RCC 7860 (cell line): ENCODE results near the gene GPR78.
"Not testable (repeated sequence)": the region's sequence is repeated elsewhere in the genome, so short reads cannot be mapped to it uniquely, and the experiment has no call there.

ENCODE experiments used
- DNase-seq: peaks from one replicate; pipeline ENCODE4 v3.0.0-alpha.2; 2015; ENCODE audit warnings: low spot score
- FAIRE-seq: peaks from 2 replicates; lab custom pipeline; 2012; peaks lifted over from hg19 to GRCh38; lab: Jason Lieb, UNC

Gene GPR78

DNA sequence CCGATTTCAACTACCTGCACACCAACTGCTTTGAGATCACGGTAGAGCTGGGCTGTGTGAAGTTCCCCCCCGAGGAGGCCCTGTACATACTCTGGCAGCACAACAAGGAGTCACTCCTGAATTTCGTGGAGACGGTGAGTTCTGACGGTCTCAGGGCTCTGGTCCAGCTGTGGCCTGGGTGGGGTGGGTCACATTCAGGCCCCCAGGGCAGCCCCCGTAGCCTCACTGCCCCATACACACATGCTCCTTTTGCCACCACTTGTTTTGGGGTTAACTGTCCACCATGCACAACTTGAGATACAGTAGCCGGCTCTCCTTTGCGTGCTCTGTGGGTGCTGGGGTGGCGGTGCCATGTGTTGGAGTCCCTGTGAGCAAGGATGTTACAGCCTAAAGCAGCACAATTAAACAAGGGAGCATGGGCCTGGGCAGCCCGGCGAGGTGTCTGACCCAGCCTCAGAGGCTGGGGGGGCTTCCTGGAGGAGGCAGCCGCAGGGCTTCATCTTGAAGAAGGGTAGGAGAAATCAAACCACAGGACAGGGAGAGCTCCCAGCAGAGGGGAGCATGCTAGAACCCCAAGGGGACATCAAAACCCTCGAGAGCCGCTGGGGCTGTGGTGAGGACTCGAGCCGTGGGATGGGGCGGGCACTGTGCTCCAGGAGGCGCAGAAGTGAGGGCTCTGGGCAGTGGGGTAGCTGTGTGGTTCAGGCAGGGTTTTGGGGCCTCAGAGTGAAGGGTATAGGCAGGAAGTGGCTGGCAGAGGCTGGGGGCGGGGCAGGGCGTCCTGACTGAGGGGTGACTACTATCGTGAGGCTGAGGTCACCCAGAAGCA, 34.4 kb downstream of the GPR78 start:
- FAIRE-seq (no peak), DNase-seq (no peak)

DNA sequence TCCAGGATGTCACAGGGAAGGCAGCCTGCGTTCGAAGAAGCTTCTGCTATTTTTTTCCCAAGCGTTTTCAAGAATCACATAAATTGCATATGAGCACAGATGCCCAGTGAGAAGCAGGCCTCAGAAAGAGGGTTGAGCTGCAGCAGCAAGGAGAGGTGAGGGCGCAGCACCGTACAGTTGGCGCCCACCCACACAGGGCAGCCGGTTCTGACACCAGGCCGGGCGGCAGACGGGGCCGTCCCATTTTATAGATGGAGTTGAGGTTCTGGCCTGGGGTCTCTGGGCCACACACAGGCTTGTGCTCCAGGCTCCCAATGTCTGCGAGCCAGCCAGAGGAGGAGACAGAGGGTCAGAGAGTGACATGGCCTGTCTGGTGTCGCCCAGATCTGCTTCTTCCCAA, 35.2 kb downstream of the GPR78 start:
- DNase-seq, result no peak
- no peak for FAIRE-seq

DNA sequence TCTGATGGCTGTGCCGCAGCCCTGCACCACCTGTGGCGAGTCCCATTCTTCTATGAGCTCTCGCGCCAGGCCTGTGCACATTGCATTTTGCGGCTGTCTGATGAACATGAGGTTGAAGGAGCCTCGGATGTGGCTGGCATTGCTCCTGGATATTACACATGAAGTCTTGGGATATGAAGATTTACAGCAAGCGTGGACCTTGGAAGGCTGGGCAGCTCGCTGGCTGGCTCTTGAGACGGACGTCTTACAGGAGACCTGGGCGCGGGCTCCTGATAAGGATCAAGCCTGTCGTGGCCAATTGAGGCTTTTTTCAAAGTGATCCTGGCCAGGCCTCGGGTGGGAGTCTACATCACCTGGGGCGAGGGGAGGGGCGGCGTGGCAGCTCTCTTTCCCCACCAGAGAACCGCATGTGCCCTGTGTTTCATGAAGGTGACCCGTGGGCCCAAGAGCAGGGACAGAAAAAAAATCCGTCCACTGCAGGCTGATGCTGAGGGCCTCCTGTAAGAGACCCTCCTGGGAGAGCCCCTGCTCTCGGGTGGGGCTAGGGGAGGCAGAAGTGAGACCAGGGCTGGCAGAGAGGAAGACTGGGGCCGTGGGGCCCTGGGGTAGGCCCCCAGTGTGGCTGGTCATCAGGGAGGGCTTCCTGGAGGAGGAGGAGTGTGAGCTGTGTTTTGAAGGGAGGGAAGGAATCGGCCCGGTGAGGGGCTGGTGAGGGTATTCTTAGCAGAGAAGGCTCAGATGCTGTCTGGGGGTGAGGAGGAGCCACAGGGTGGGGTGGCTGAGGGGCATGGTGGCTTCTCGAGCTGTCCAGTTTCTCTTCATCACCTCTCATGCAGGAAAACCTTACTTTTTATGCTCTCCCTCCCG, 36.0 kb downstream of the GPR78 start:
- FAIRE-seq, result no peak
- no peak for DNase-seq

DNA sequence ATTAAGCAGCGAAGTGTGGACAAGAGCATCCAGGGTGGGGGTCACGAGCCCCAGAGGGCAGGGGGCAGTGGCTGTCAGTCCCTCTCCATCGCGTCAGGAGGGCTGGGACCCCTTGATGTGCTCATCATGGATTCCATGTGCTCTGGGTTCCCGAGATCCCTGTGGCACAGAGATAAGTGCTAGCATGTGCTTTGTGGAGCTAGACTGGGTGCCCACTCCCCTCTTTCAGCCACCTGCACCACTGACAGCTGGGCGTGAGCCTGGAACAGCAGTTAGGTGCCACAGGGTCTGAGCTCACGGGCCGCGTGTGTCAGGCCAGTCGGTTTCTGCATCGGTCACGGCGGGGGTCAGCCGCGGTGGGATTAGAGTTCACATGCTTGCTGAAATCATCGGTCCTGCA, 36.6 kb downstream of the GPR78 start:
- DNase-seq, result no peak
- FAIRE-seq, result no peak

DNA sequence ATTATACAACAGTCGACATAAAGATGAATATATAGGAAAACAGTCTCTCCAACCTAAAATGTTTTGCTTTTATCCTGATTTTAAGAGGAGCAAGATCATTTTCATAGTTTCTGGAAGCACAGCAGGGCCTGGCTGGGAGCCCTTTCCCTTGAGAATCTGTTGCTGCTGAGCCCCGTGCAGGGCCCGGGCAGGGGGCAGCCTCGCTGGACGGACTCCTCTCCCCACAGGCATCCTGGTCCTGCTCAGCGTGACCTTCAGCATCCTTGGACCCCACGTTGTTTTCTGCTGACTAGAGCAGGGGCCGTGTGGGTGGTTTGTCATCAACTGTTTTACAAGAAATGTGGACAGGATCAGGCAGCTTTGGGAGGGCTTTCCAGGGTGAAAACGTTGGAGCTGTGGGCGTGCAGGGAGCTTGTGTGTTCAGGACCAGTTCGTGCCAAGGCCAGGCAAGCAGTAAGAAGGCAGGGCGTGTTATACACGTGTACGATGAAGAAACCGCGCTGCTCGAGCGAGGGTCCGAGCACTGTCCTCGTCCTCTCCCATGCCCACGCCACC, 37.4 kb downstream of the GPR78 start:
- DNase-seq, result no peak
- no peak for FAIRE-seq

DNA sequence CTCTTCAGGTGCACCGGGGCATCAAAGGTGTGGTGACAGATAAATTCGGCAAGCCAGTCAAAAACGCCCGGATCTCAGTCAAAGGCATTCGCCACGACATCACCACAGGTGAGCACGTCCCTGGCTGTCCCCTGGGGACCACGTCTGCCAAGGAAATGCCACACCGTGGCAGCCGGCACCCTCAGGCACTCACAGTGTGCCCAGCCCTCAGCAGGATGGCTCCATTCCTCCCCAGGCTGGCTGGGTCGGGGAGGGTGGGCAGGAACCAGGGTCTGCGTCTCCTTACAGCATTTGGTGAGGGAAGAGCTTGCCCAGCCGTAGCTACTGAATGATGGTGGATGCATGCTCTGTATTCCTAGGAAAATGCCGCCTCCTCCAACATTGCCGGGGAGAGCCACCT, 38.2 kb downstream of the GPR78 start:
- FAIRE-seq (no peak), DNase-seq (no peak)

DNA sequence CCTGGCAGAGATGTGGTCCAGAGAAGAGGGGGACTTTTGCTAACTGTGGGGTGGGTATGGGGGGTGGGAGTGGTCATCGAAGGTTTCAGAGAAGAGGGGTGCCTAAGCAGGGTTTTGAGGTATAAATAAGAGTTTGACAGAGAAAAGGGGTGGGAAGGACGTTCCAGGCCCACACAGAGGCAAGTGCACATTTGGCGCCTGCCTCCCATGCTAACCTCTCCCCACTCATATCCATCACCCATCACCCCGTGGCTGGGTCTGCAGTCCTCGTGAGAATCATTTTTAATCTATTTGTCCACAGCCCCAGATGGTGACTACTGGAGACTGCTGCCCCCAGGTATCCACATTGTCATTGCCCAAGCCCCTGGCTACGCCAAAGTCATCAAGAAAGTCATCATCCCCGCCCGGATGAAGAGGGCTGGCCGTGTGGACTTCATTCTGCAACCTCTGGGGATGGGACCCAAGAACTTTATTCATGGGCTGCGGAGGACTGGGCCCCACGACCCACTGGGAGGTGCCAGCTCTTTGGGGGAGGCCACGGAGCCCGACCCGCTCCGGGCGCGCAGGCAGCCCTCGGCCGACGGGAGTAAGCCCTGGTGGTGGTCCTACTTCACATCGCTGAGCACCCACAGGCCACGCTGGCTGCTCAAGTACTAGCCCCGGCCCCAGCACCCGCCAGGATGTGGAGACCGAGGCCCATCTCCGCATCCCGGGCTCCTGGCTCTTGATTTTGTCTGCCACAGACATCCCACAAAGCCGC, 38.9 kb downstream of the GPR78 start:
- DNase-seq (no peak), FAIRE-seq (no peak)

DNA sequence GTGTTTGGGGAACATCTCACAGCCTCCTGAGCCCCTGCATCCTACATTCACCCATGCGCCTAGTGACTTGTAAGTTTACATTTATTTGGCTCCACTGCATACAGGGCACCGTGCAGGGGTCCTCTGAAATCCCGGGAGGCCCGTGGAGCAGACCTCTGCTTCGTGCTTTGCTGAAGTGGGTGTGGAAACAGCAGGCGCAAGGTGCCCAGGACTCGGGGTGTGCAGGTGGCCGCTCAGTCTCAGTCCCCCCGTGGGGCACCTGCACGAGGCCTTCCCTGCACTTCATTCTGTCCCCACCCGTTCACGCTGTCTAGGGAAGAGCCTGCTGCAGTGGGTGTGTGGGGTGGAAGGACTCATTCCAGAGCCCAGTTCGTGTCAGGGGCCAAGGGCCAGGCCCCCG, 40.9 kb downstream of the GPR78 start:
- FAIRE-seq, DNase-seq: not testable (repeated sequence)

DNA sequence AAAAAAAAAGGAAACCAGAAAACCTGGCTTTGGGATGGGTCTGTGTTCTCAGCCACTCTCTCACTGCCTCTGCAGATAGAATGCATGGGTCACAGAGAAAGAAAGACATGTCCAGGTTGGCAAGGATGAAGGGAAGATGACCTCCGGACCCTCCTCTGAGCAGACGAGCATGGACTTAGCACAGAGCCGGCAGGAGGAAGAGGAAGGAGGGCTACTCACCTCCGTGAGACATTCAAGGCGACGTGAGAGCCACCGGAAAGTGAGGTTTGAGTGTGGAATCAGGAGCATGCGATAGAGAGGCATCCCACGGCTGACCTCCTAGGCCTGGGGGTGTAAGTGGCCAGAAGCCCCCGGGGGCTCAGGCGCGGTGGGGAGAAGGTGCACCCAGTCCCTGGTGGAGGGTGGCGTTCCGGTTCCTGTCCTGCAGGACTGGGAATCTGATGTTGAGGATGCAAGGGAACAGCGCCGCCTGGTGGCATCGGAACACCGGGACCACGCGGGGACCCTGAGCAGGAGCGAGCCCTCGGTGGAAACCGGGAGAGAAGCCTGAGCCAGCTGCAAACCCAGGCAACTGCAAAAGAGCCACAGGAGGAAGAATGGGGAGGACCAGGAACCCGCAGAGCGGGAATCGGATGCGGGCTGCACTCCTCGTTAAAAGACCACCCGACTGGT, 44.5 kb downstream of the GPR78 start:
- not testable (repeated sequence) for FAIRE-seq, DNase-seq

DNA sequence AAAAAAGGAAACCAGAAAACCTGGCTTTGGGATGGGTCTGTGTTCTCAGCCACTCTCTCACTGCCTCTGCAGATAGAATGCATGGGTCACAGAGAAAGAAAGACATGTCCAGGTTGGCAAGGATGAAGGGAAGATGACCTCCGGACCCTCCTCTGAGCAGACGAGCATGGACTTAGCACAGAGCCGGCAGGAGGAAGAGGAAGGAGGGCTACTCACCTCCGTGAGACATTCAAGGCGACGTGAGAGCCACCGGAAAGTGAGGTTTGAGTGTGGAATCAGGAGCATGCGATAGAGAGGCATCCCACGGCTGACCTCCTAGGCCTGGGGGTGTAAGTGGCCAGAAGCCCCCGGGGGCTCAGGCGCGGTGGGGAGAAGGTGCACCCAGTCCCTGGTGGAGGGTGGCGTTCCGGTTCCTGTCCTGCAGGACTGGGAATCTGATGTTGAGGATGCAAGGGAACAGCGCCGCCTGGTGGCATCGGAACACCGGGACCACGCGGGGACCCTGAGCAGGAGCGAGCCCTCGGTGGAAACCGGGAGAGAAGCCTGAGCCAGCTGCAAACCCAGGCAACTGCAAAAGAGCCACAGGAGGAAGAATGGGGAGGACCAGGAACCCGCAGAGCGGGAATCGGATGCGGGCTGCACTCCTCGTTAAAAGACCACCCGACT, 50.2 kb downstream of the GPR78 start:
- DNase-seq, FAIRE-seq: not testable (repeated sequence)

DNA sequence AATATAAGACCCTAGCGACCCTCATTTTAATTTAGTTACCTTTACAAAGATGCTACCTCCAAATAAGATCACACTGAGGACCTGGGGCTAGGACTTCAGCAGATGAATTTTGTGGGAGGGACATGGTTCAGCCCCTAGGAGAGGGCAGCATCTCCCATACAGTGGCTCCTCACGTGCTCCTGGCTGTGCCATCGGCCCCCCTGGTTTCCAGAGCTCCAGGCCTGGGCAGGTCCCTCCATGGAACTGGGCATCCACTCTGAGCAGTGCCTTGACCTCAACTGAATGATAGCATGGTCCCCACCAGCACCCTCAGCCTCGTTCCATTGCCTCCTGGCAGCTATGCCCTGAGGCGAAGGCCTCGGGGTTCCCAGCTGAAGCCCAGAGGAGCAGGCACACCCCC, 51.7 kb downstream of the GPR78 start:
- not testable (repeated sequence) for FAIRE-seq, DNase-seq

DNA sequence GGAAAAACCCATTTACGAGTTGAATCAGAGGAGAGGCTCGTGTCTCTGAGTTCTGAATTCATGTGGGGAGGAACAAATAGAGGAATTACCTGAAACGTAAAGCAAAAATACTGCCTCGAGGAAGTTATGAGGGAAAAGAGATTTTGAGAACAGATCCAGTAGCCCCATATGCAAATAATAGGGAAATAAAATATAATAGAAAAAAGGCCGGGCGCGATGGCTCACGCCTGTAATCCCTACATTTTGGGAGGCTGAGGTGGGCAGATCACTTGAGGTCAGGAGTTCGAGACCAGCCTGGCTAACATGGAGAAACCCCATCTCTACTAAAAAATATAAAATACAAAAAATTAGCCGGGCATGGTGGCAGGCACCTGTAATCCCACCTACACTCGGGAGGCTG, 54.6 kb downstream of the GPR78 start:
- FAIRE-seq, DNase-seq: not testable (repeated sequence)

DNA sequence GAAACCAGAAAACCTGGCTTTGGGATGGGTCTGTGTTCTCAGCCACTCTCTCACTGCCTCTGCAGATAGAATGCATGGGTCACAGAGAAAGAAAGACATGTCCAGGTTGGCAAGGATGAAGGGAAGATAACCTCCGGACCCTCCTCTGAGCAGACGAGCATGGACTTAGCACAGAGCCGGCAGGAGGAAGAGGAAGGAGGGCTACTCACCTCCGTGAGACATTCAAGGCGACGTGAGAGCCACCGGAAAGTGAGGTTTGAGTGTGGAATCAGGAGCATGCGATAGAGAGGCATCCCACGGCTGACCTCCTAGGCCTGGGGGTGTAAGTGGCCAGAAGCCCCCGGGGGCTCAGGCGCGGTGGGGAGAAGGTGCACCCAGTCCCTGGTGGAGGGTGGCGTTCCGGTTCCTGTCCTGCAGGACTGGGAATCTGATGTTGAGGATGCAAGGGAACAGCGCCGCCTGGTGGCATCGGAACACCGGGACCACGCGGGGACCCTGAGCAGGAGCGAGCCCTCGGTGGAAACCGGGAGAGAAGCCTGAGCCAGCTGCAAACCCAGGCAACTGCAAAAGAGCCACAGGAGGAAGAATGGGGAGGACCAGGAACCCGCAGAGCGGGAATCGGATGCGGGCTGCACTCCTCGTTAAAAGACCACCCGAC, 55.8 kb downstream of the GPR78 start:
- not testable (repeated sequence) for FAIRE-seq, DNase-seq
